ENCODE results near the gene NTNG1. TPM values are rescaled to one million over a fixed set of nuclear protein-coding genes. Genes with fewer than 3 reads are reported as not detected.
A peak's percentile ranks its signal among the peaks of the same experiment; 100 is the strongest.

The NTNG1 gene
- polyA plus RNA-seq, 6 donors from 2014 or later = 0.52 to 2.2 (median 1.1) TPM; not detected in 1

- no peak overlapping the region for H3K27ac Mint-ChIP-seq
- H3K9me3 Mint-ChIP-seq = peaks cover 7 to 15% (median 13%) of the 10 kb centered on the region in 7 donors
- ATAC-seq (ENCODE audit: low read depth in 2 of 2) (no peak), DNase-seq (no peak)
- peaks cover 3 to 14% (median 10%) of the 10 kb centered on the region in 3 donors for H3K27me3 Mint-ChIP-seq
- H3K36me3 Mint-ChIP-seq = peaks cover 0 to 21% of the 10 kb centered on the region in 2 donors
- peak overlapping the region in 1 of 8 donors; percentile 54 for H3K4me3 Mint-ChIP-seq
- no peaks in the 10 kb centered on the region for H3K4me1 Mint-ChIP-seq
Observed at GRCh38 chr1:107389410-107390396, 248.9 kb downstream of the NTNG1 start.

GRCh38 chr1:107394301-107394700 lies 253.5 kb downstream of the NTNG1 start:
- H3K27ac Mint-ChIP-seq = no peak overlapping the region
- peaks cover 7 to 15% (median 13%) of the 10 kb centered on the region in 7 donors for H3K9me3 Mint-ChIP-seq
- no peak overlapping the region for H3K4me3 Mint-ChIP-seq
- H3K36me3 Mint-ChIP-seq = peaks cover 0 to 21% of the 10 kb centered on the region in 2 donors
- H3K4me1 Mint-ChIP-seq = no peaks in the 10 kb centered on the region
- no peak for DNase-seq
- H3K27me3 Mint-ChIP-seq = peaks cover 0 to 14% (median 10%) of the 10 kb centered on the region in 3 donors
- no peak for ATAC-seq (ENCODE audit: low read depth in 2 of 2)

- H3K36me3 Mint-ChIP-seq = no peaks in the 10 kb centered on the region
- H3K9me3 Mint-ChIP-seq = no peaks in the 10 kb centered on the region
- no peak overlapping the region for H3K27ac Mint-ChIP-seq
- H3K4me1 Mint-ChIP-seq = no peaks in the 10 kb centered on the region
- H3K4me3 Mint-ChIP-seq = no peak overlapping the region
- no peaks in the 10 kb centered on the region for H3K27me3 Mint-ChIP-seq
- DNase-seq (no peak), ATAC-seq (ENCODE audit: low read depth in 2 of 2) (no peak)
Observed at GRCh38 chr1:107401704-107402103, 260.9 kb downstream of the NTNG1 start.

GRCh38 chr1:107404756-107405155 lies 263.9 kb downstream of the NTNG1 start:
- H3K27ac Mint-ChIP-seq = no peak overlapping the region
- no peak for DNase-seq
- peaks cover 0 to 5% (median 0%) of the 10 kb centered on the region in 3 donors for H3K27me3 Mint-ChIP-seq
- no peaks in the 10 kb centered on the region for H3K4me1 Mint-ChIP-seq
- no peaks in the 10 kb centered on the region for H3K36me3 Mint-ChIP-seq
- ATAC-seq (ENCODE audit: low read depth in 2 of 2) = no peak
- no peak overlapping the region for H3K4me3 Mint-ChIP-seq
- no peaks in the 10 kb centered on the region for H3K9me3 Mint-ChIP-seq

GRCh38 chr1:107405236-107405635 lies 264.4 kb downstream of the NTNG1 start:
- Mint-ChIP-seq H3K4me1 (no peaks in the 10 kb centered on the region), H3K27me3 (peaks cover 0 to 5% (median 0%) of the 10 kb centered on the region in 3 donors), H3K36me3 (no peaks in the 10 kb centered on the region), H3K27ac (no peak overlapping the region), H3K4me3 (no peak overlapping the region), H3K9me3 (no peaks in the 10 kb centered on the region)
- DNase-seq (no peak), ATAC-seq (ENCODE audit: low read depth in 2 of 2) (no peak)

- Mint-ChIP-seq H3K4me1 (no peaks in the 10 kb centered on the region), H3K27ac (no peak overlapping the region), H3K4me3 (no peak overlapping the region), H3K9me3 (no peaks in the 10 kb centered on the region), H3K36me3 (no peaks in the 10 kb centered on the region), H3K27me3 (peaks cover 0 to 6% (median 0%) of the 10 kb centered on the region in 3 donors)
- no peak for DNase-seq
- no peak for ATAC-seq (ENCODE audit: low read depth in 2 of 2)
Observed at GRCh38 chr1:107407011-107407410, 266.2 kb downstream of the NTNG1 start.

- DNase-seq (no peak), ATAC-seq (ENCODE audit: low read depth in 2 of 2) (no peak)
- Mint-ChIP-seq H3K9me3 (no peaks in the 10 kb centered on the region), H3K4me1 (no peaks in the 10 kb centered on the region), H3K36me3 (peaks cover 0 to 5% of the 10 kb centered on the region in 2 donors), H3K27ac (no peak overlapping the region), H3K4me3 (no peak overlapping the region), H3K27me3 (peaks cover 0 to 11% (median 10%) of the 10 kb centered on the region in 3 donors)
Observed at GRCh38 chr1:107413546-107413945, 272.7 kb downstream of the NTNG1 start.

GRCh38 chr1:107413951-107414350 lies 273.1 kb downstream of the NTNG1 start:
- peaks cover 0 to 5% of the 10 kb centered on the region in 2 donors for H3K36me3 Mint-ChIP-seq
- DNase-seq = no peak
- no peak overlapping the region for H3K27ac Mint-ChIP-seq
- peaks cover 0 to 11% (median 10%) of the 10 kb centered on the region in 3 donors for H3K27me3 Mint-ChIP-seq
- ATAC-seq (ENCODE audit: low read depth in 2 of 2) = no peak
- H3K9me3 Mint-ChIP-seq = no peaks in the 10 kb centered on the region
- no peak overlapping the region for H3K4me3 Mint-ChIP-seq
- peaks cover 0 to under 1% (median 0%) of the 10 kb centered on the region in 3 donors for H3K4me1 Mint-ChIP-seq

- H3K36me3 Mint-ChIP-seq = peaks cover 0 to 5% of the 10 kb centered on the region in 2 donors
- H3K9me3 Mint-ChIP-seq = no peaks in the 10 kb centered on the region
- peaks cover 0 to 4% (median 0%) of the 10 kb centered on the region in 3 donors for H3K4me1 Mint-ChIP-seq
- no peak overlapping the region for H3K4me3 Mint-ChIP-seq
- H3K27me3 Mint-ChIP-seq = peaks cover 0 to 11% (median 10%) of the 10 kb centered on the region in 3 donors
- no peak overlapping the region for H3K27ac Mint-ChIP-seq
- DNase-seq = no peak
- no peak for ATAC-seq (ENCODE audit: low read depth in 2 of 2)
Observed at GRCh38 chr1:107414550-107414949, 273.7 kb downstream of the NTNG1 start.

- no peak for ATAC-seq (ENCODE audit: low read depth in 2 of 2)
- peaks cover 0 to 5% of the 10 kb centered on the region in 2 donors for H3K36me3 Mint-ChIP-seq
- H3K4me3 Mint-ChIP-seq = no peak overlapping the region
- peaks cover 0 to 4% (median 0%) of the 10 kb centered on the region in 3 donors for H3K4me1 Mint-ChIP-seq
- no peak overlapping the region for H3K27ac Mint-ChIP-seq
- H3K9me3 Mint-ChIP-seq = no peaks in the 10 kb centered on the region
- H3K27me3 Mint-ChIP-seq = peaks cover 0 to 11% (median 10%) of the 10 kb centered on the region in 3 donors
- DNase-seq = no peak
Observed at GRCh38 chr1:107415241-107415640, 274.4 kb downstream of the NTNG1 start.

- Mint-ChIP-seq H3K4me3 (no peak overlapping the region), H3K27me3 (peaks cover 0 to 4% (median 0%) of the 10 kb centered on the region in 3 donors), H3K36me3 (no peaks in the 10 kb centered on the region), H3K4me1 (peaks cover 0 to 4% (median 0%) of the 10 kb centered on the region in 3 donors), H3K27ac (peak overlapping the region in 1 of 6 donors; percentile 42), H3K9me3 (no peaks in the 10 kb centered on the region)
- DNase-seq (no peak), ATAC-seq (ENCODE audit: low read depth in 2 of 2) (no peak)
Observed at GRCh38 chr1:107419003-107419402, 278.2 kb downstream of the NTNG1 start.

GRCh38 chr1:107422901-107423300 lies 282.1 kb downstream of the NTNG1 start:
- H3K4me1 Mint-ChIP-seq = peaks cover 0 to 4% (median 0%) of the 10 kb centered on the region in 3 donors
- peaks cover 0 to 5% (median 0%) of the 10 kb centered on the region in 7 donors for H3K9me3 Mint-ChIP-seq
- H3K4me3 Mint-ChIP-seq = no peak overlapping the region
- ATAC-seq (ENCODE audit: low read depth in 2 of 2) (no peak), DNase-seq (no peak)
- H3K27ac Mint-ChIP-seq = no peak overlapping the region
- H3K27me3 Mint-ChIP-seq = peaks cover 0 to 9% (median 0%) of the 10 kb centered on the region in 3 donors
- H3K36me3 Mint-ChIP-seq = no peaks in the 10 kb centered on the region

- Mint-ChIP-seq H3K4me3 (peak overlapping the region in 1 of 8 donors; percentile 2), H3K9me3 (no peaks in the 10 kb centered on the region), H3K4me1 (peaks cover 11 to 28% (median 11%) of the 10 kb centered on the region in 3 donors), H3K27me3 (no peaks in the 10 kb centered on the region), H3K27ac (peak overlapping the region in 1 of 6 donors; percentile 49), H3K36me3 (no peaks in the 10 kb centered on the region)
- ATAC-seq (ENCODE audit: low read depth in 2 of 2) (peak; percentile 54 to 62), DNase-seq (peak; percentile 42)
Observed at GRCh38 chr1:107430540-107431228, 289.8 kb downstream of the NTNG1 start.
